Ovary (tissue), 9 donors: ENCODE results near the gene SLC44A4. TPM values are rescaled to one million over a fixed set of nuclear protein-coding genes. Genes with fewer than 3 reads are reported as not detected.
"Not testable (repeated sequence)": the region's sequence is repeated elsewhere in the genome, so short reads cannot be mapped to it uniquely, and the experiment has no call there.

Experiments
- DNase-seq, 5 donors: peaks; one replicate each; pipeline ENCODE4 v3.0.0-alpha.2; 2019 to 2020
- H3K27ac ChIP-seq, 2 donors: fragments of 200-600 bp; one replicate each; pipeline versions ENCODE4 v1.5.1 to v1.8.0; 2019 to 2022
- H3K27me3 ChIP-seq: fragments of 200-600 bp; one replicate; pipeline ENCODE4 v1.8.0; 2022
- H3K36me3 ChIP-seq: fragments of 200-600 bp; sonication (generic); one replicate; pipeline ENCODE4 v1.5.1; 2019
- H3K4me1 ChIP-seq: one replicate; pipeline ENCODE4 v1.8.1; 2013; ENCODE audit warnings: mild to moderate bottlenecking, moderate library complexity; ENCODE audit not compliant: insufficient read depth
- H3K4me3 ChIP-seq: fragments of 200-600 bp; sonication (generic); one replicate; pipeline ENCODE4 v1.5.1; 2017
- H3K9me3 ChIP-seq, 2 donors: fragments of 200-600 bp in 1 of 2; sonication (generic) in 1 of 2; one replicate each; pipeline versions ENCODE4 v1.5.1 to v1.8.1; 2013 to 2019; ENCODE audit warnings: mild to moderate bottlenecking in 1 of 2, moderate library complexity in 1 of 2
- CTCF ChIP-seq, 3 donors: fragments of 450-650 bp in 2 of 3; fragments of 200-600 bp in 1 of 3; IDR thresholded peaks; one replicate each; pipeline versions ENCODE4 v1.5.1 to v1.8.0; 2016 to 2022; ENCODE audit warnings: antibody characterized with exemption in 3 of 3, mild to moderate bottlenecking in 1 of 3
- EP300 ChIP-seq: sonication (generic); formaldehyde crosslinking; IDR thresholded peaks from one replicate; pipeline ENCODE4 v1.6.1; 2017; ENCODE audit warnings: antibody characterized with exemption
- POLR2A ChIP-seq: fragments of 450-650 bp; IDR thresholded peaks from one replicate; pipeline ENCODE4 v1.6.1; 2017; ENCODE audit warnings: antibody characterized with exemption, mild to moderate bottlenecking, moderate library complexity
- WGBS, 3 donors: extraction: QIAGEN DNeasy Blood & Tissue Kit in 1 of 3; methylation state at CpG; one replicate each; pipeline versions ENCODE4 v1.1.5 to v1.1.7; 2013 to 2017; 5-methylcytosine and 5-hydroxymethylcytosine counted together
- intact Hi-C, 4 donors: fragments of 100-400 bp; cut with DNase I; formaldehyde crosslinking; loops; one replicate each; pipeline versions ENCODE4 v1.11.0 to v1.15.1; 2022 to 2023
- polyA plus RNA-seq, 2 donors: library from polyadenylated mRNA; stranded (reverse); fragments of 200-250 nt in 1 of 2; fragments of 350-450 nt in 1 of 2; fragmentation: Illumina TruSeq in 1 of 2; extraction: RNeasy Lipid Tissue Mini Kit (QIAGEN cat#74804) in 1 of 2; gene quantifications; one replicate each; pipeline ENCODE4 v1.2.3, GENCODE V29; 2013 to 2014
- total RNA-seq, 7 donors: library from RNA; depleted of rRNA in 2 of 7; stranded (reverse); fragments of >200 nt in 2 of 7; fragmentation: NEBNext Ultra II Directional in 3 of 7; extraction: Animal tissue kit (Norgen Biotek cat#: 25700) in 3 of 7; gene quantifications; one replicate each; pipeline versions ENCODE4 v1.1.0 to v1.2.4, GENCODE V29; 2016 to 2023
- donor health status: DM: no; HTN: no; CAD: no; lungs with moderate emphysema.
- donor health status: DM: no; HTN: no; CAD: no.
- donor health status: Bipolar disorder and iron deficiency.
- donor health status: DM: yes; HTN: yes; CAD: no.
- donor health status: DM: no; HTN: no; CAD: no.
- donor health status: DM: yes; HTN: yes; CAD: no.

SLC44A4 gene
- total and polyA plus RNA-seq, 9 donors, result 1.4 to 54.8 (median 6.2) TPM

GRCh38 chr6:31907158-31907813 is 28.5 kb upstream of the SLC44A4 start:
- Histone ChIP-seq H3K9me3 (no peaks in the 10 kb centered on the region), H3K27me3 (no peaks in the 10 kb centered on the region), H3K36me3 (no peaks in the 10 kb centered on the region), H3K27ac (no peak overlapping the region), H3K4me1 (peaks cover 3% of the 10 kb centered on the region), H3K4me3 (no peak overlapping the region)
- TF ChIP-seq CTCF (IDR thresholded peaks at IDR 0.05), result no peak
- no peak for TF ChIP-seq POLR2A
- no peak for TF ChIP-seq EP300
- intact Hi-C loops, result loop anchor here in 3 of 4 donors (5.0 to 10.0 kb wide), 3 partner anchors 45 to 208 kb away; partner anchors contain the start of genes NELFE (in 2 of the 3) and SKIC2 (in 2 of the 3)
- DNase-seq, result peak in 2 of 5 donors; percentile 45 to 52
- WGBS, 3 donors, result 25 to 40% (median 37%) methylated on average over 7 of the region's 7 CpGs

- not testable (repeated sequence) for H3K27me3 ChIP-seq, H3K4me3 ChIP-seq, H3K9me3 ChIP-seq, H3K4me1 ChIP-seq, H3K36me3 ChIP-seq, H3K27ac ChIP-seq
- WGBS, 3 donors, result 80 to 82% (median 81%) methylated on average over 8 of the region's 8 CpGs
- peak in 1 of 5 donors; percentile 12 for DNase-seq
- intact Hi-C loops, result loop anchor here in 3 of 4 donors (5.0 to 10.0 kb wide), 3 partner anchors 46 to 208 kb away; partner anchors contain the start of genes NELFE (in 2 of the 3) and SKIC2 (in 2 of the 3)
Observed at GRCh38 chr6:31906727-31907126, 27.9 kb upstream of the SLC44A4 start.

GRCh38 chr6:31906122-31906521 is 27.3 kb upstream of the SLC44A4 start:
- WGBS, 3 donors, result 25 to 32% (median 29%) methylated on average over 4 of the region's 4 CpGs
- no peaks in the 10 kb centered on the region for H3K36me3 ChIP-seq
- H3K9me3 ChIP-seq, result no peaks in the 10 kb centered on the region
- peaks cover 3% of the 10 kb centered on the region for H3K4me1 ChIP-seq
- intact Hi-C loops, result loop anchor here in 3 of 4 donors (5.0 to 10.0 kb wide), 3 partner anchors 46 to 209 kb away; partner anchors contain the start of genes NELFE (in 2 of the 3) and SKIC2 (in 2 of the 3)
- peak in 1 of 5 donors; percentile 15 for DNase-seq
- H3K27ac ChIP-seq, result no peak overlapping the region
- H3K27me3 ChIP-seq, result no peaks in the 10 kb centered on the region
- TF ChIP-seq POLR2A, result no peak
- TF ChIP-seq CTCF (IDR thresholded peaks at IDR 0.05), result no peak
- no peak for TF ChIP-seq EP300
- no peak overlapping the region for H3K4me3 ChIP-seq

- H3K27ac ChIP-seq, result no peak overlapping the region
- H3K36me3 ChIP-seq, result no peaks in the 10 kb centered on the region
- intact Hi-C loops, result loop anchor here in 3 of 4 donors (5.0 to 10.0 kb wide), 3 partner anchors 47 to 210 kb away; partner anchors contain the start of genes NELFE (in 2 of the 3) and SKIC2 (in 2 of the 3)
- no peak overlapping the region for H3K4me3 ChIP-seq
- no peak for TF ChIP-seq CTCF (IDR thresholded peaks at IDR 0.05)
- TF ChIP-seq EP300, result no peak
- TF ChIP-seq POLR2A, result no peak
- H3K27me3 ChIP-seq, result no peaks in the 10 kb centered on the region
- H3K9me3 ChIP-seq, result no peaks in the 10 kb centered on the region
- H3K4me1 ChIP-seq, result peaks cover 6% of the 10 kb centered on the region
- no peak for DNase-seq
- 83 to 97% (median 91%) methylated on average over 1 of the region's 1 CpG for WGBS, 3 donors
Observed at GRCh38 chr6:31905041-31905440, 26.2 kb upstream of the SLC44A4 start.

GRCh38 chr6:31903957-31904356 is 25.2 kb upstream of the SLC44A4 start:
- intact Hi-C loops, result loop anchor here in 3 of 4 donors (10.0 kb wide), 2 partner anchors 51 to 211 kb away; partner anchors contain the start of genes NELFE (in 2 of the 3) and SKIC2 (in 2 of the 3)
- WGBS, 3 donors, result 17 to 27% (median 22%) methylated on average over 3 of the region's 3 CpGs

More at GRCh38 chr6:31903957-31904356, 25.2 kb upstream of the SLC44A4 start:
- TF ChIP-seq CTCF (IDR thresholded peaks at IDR 0.05) (no peak), POLR2A (no peak), EP300 (no peak)
- H3K9me3 ChIP-seq, result no peaks in the 10 kb centered on the region
- peak overlapping the region in 1 of 2 donors; percentile 66 for H3K27ac ChIP-seq
- no peak overlapping the region for H3K4me3 ChIP-seq
- H3K27me3 ChIP-seq, result no peaks in the 10 kb centered on the region
- DNase-seq, result no peak
- H3K4me1 ChIP-seq, result peaks cover 6% of the 10 kb centered on the region
- H3K36me3 ChIP-seq, result no peaks in the 10 kb centered on the region
